Lung (tissue), 12 donors: ENCODE results near the gene FFAR3. TPM values are rescaled to one million over a fixed set of nuclear protein-coding genes. Genes with fewer than 3 reads are reported as not detected.

Source experiments
- ATAC-seq: fragments of 200-7000 bp; cut with Tn5 transposase; one replicate; pipeline ENCODE4 v1.9.1; 2020; ENCODE audit warnings: moderate number of reproducible peaks; ENCODE audit not compliant: insufficient read depth, low FRiP score
- DNase-seq, 3 donors: peaks; one replicate each; pipeline ENCODE4 v3.0.0-alpha.2; 2013 to 2017
- H3K27ac ChIP-seq, 2 donors: one replicate each; pipeline ENCODE4 v1.5.1; 2013; ENCODE audit warnings: mild to moderate bottlenecking in 2 of 2, moderate library complexity in 2 of 2, control low read depth in 1 of 2, inconsistent platforms in 1 of 2, low read depth in 1 of 2, low read length in 1 of 2
- H3K27me3 ChIP-seq, 3 donors: one replicate each; pipeline ENCODE4 v1.5.1; 2013; ENCODE audit warnings: low read length in 2 of 3; ENCODE audit not compliant: control insufficient read depth in 3 of 3, insufficient read depth in 3 of 3
- H3K36me3 ChIP-seq, 4 donors: one replicate each; pipeline ENCODE4 v1.5.1; 2013; ENCODE audit warnings: low read length in 4 of 4, mild to moderate bottlenecking in 1 of 4, moderate library complexity in 1 of 4; ENCODE audit not compliant: control insufficient read depth in 4 of 4, insufficient read depth in 4 of 4
- H3K4me1 ChIP-seq, 5 donors: one replicate each; pipeline ENCODE4 v1.5.1; 2013; ENCODE audit warnings: low read length in 5 of 5, mild to moderate bottlenecking in 2 of 5, moderate library complexity in 1 of 5; ENCODE audit not compliant: control insufficient read depth in 5 of 5, insufficient read depth in 5 of 5
- H3K4me3 ChIP-seq: one replicate; pipeline ENCODE4 v1.5.1; 2013; ENCODE audit warnings: mild to moderate bottlenecking, control low read depth, moderate library complexity
- H3K9ac ChIP-seq, 2 donors: one replicate each; pipeline ENCODE4 v1.5.1; 2013; ENCODE audit warnings: low read length in 2 of 2, control low read depth in 1 of 2; ENCODE audit not compliant: insufficient read depth in 1 of 2
- H3K9me3 ChIP-seq, 4 donors: one replicate each; pipeline ENCODE4 v1.5.1; 2013; ENCODE audit warnings: low read length in 3 of 4, mild to moderate bottlenecking in 1 of 4, moderate library complexity in 1 of 4; ENCODE audit not compliant: control insufficient read depth in 4 of 4, insufficient read depth in 3 of 4
- WGBS, 2 donors: extraction: QIAGEN DNeasy Blood & Tissue Kit; methylation state at CpG; one replicate each; pipeline ENCODE4 v1.1.7; 2013; 5-methylcytosine and 5-hydroxymethylcytosine counted together
- polyA plus RNA-seq, 2 donors: library from polyadenylated mRNA; stranded (reverse); fragments of 200-250 nt; gene quantifications; one replicate each; pipeline ENCODE4 v1.2.1, GENCODE V29; 2013
- total RNA-seq, 2 donors: library from RNA; depleted of rRNA in 1 of 2; stranded (reverse); fragments of >200 nt in 1 of 2; gene quantifications; one replicate each; pipeline ENCODE4 v1.2.1, GENCODE V29; 2014 to 2021
- TF ChIP-seq, protein P1 (sequence below): IDR thresholded peaks from 2 replicates; pipeline ENCODE4 v1.5.1; 2012; ENCODE audit warnings: mild to moderate bottlenecking; ENCODE audit errors: control extremely low read depth, extremely low read depth
- donor health status: control.
- donor health status: control.
- donor health status: Bipolar disorder and iron deficiency.
- donor health status: healthy.
- donor health status: DM: yes; HTN: yes; CAD: no.

Gene FFAR3
- total and polyA plus RNA-seq, 4 donors = 0.06 to 20.9 (median 0.40) TPM

DNA sequence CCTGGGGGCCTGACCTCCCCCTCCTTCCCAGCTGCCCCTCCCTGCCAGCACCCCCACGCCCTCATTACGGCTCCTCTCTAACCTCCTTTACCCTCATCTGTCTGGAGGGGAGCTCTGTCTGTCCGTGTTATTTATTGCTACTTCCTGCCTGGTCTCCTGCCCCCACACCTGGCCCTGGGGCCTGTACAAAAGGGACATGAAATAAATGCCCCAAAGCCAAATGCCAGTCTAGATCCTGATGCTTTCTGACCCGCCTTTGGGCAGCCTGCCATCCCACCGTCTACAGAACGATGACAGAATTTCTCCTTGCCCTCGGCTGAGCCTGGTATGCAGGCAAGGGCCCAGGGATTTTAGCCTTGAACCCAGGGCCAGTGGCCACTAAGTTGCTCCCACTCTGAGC lies 44.7 kb upstream of the FFAR3 start:
- TF ChIP-seq, protein P1, sequence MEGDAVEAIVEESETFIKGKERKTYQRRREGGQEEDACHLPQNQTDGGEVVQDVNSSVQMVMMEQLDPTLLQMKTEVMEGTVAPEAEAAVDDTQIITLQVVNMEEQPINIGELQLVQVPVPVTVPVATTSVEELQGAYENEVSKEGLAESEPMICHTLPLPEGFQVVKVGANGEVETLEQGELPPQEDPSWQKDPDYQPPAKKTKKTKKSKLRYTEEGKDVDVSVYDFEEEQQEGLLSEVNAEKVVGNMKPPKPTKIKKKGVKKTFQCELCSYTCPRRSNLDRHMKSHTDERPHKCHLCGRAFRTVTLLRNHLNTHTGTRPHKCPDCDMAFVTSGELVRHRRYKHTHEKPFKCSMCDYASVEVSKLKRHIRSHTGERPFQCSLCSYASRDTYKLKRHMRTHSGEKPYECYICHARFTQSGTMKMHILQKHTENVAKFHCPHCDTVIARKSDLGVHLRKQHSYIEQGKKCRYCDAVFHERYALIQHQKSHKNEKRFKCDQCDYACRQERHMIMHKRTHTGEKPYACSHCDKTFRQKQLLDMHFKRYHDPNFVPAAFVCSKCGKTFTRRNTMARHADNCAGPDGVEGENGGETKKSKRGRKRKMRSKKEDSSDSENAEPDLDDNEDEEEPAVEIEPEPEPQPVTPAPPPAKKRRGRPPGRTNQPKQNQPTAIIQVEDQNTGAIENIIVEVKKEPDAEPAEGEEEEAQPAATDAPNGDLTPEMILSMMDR = no peak
- ATAC-seq = no peak
- Histone ChIP-seq H3K27ac (no peak overlapping the region), H3K4me3 (no peak overlapping the region), H3K4me1 (peaks cover 0 to 42% (median 13%) of the 10 kb centered on the region in 5 donors), H3K9ac (no peak overlapping the region), H3K27me3 (no peaks in the 10 kb centered on the region), H3K36me3 (no peaks in the 10 kb centered on the region), H3K9me3 (peaks cover 0 to 1% (median 0%) of the 10 kb centered on the region in 4 donors)
- 35 to 37% methylated on average over 7 of the region's 7 CpGs for WGBS, 2 donors
- no peak for DNase-seq

DNA sequence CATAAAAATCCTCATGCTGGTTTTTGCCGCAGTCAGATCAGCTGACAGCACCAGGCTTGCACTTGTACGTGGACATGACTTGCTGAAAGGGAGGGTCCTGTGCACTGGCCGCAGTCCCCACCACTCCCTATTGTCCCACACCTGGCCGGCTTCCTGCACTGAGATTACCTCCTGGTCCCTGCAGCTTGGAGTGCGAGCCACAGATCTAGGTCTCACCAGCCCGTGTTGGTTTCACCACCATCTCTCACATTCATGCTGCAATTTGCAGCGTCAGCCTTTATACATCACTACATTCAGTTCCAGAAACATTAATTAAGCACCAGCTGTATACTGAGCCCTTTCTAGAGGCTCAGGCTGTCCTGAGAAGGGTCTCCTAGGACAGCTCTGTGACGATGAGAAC lies 44.2 kb upstream of the FFAR3 start:
- TF ChIP-seq, protein P1 = no peak
- Histone ChIP-seq H3K4me3 (no peak overlapping the region), H3K27ac (no peak overlapping the region), H3K27me3 (no peaks in the 10 kb centered on the region), H3K4me1 (peaks cover 0 to 42% (median 8%) of the 10 kb centered on the region in 5 donors), H3K9me3 (peaks cover 0 to 1% (median 0%) of the 10 kb centered on the region in 4 donors), H3K9ac (no peak overlapping the region), H3K36me3 (no peaks in the 10 kb centered on the region)
- no peak for DNase-seq
- WGBS, 2 donors = 88 to 89% methylated on average over 8 of the region's 8 CpGs
- ATAC-seq = no peak

DNA sequence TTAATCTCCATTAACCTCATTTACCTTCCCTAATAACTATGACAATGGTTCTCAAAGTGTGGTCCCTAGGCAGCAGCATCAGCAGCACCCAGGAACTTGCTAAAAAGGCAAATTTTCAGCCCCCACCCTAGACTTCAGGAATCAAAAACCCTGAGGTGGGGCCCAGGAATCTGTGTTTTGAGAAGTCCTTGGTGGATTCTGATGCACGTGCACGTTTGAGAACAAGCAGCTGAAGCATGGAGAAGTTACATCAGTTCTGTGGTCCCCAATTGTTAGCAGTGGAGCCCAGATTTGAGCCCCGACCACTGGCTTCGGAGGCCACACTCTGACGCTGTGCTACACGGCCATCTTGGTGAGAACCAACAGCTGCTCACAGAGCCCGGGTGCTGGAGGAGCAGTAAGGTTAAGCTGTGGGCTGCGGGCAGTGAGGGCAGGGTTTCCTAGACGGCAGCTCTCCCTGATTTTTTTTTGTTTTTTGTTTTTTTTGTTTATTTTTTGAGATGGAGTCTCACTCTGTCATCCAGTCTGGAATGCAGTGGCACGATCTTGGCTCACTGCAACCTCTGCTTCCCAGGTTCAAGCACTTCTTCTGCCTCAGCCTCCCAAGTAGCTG lies 43.3 kb upstream of the FFAR3 start:
- DNase-seq (no peak), ATAC-seq (no peak)
- Histone ChIP-seq H3K36me3 (no peaks in the 10 kb centered on the region), H3K4me1 (peaks cover 0 to 39% (median 7%) of the 10 kb centered on the region in 5 donors), H3K9ac (no peak overlapping the region), H3K27me3 (no peaks in the 10 kb centered on the region), H3K4me3 (no peak overlapping the region), H3K9me3 (peaks cover 0 to 1% (median 0%) of the 10 kb centered on the region in 4 donors), H3K27ac (no peak overlapping the region)
- TF ChIP-seq, protein P1 = no peak
- WGBS, 2 donors = 78 to 83% methylated on average over 10 of the region's 10 CpGs

DNA sequence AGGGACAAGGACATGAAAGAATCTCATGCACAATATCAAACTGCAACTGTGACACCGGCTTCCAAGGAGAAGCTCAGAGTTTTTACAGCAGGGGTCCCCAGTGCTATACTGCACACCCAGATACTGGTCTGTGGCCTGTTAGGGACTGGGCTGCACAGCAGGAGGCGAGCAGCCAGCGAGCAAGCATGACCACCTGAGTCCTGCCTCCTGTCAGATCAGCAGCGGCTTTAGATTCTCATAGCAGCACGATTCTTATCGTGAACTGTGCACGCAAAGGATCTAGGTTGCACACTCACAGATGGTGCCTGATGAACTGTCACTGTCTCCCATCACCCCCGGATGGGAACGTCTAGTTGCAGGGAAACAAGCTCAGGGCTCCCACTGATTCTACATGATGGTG lies 42.4 kb upstream of the FFAR3 start:
- H3K27me3 ChIP-seq = no peaks in the 10 kb centered on the region
- H3K9ac ChIP-seq = no peak overlapping the region
- H3K27ac ChIP-seq = no peak overlapping the region
- no peak for ATAC-seq
- H3K4me1 ChIP-seq = peaks cover 0 to 35% (median 7%) of the 10 kb centered on the region in 5 donors
- TF ChIP-seq, protein P1 = no peak
- WGBS, 2 donors = 81 to 89% methylated on average over 9 of the region's 9 CpGs
- no peak overlapping the region for H3K4me3 ChIP-seq
- DNase-seq = no peak
- H3K36me3 ChIP-seq = no peaks in the 10 kb centered on the region
- no peaks in the 10 kb centered on the region for H3K9me3 ChIP-seq
